Smooth muscle cell (in vitro differentiated cells): ENCODE results near the gene FXYD3. TPM values are rescaled to one million over a fixed set of nuclear protein-coding genes. Genes with fewer than 3 reads are reported as not detected.

ENCODE experiments used
- DNase-seq: peaks from one replicate; lab custom pipeline; 2025; ENCODE audit not compliant: unreplicated experiment; lab: John Stamatoyannopoulos, UW
- H2AFZ ChIP-seq: fragments of 200-600 bp; sonication (generic); 2 replicates; pipeline ENCODE4 v1.6.0; 2016; ENCODE audit warnings: antibody characterized with exemption, low read depth, mild to moderate bottlenecking
- H3F3A ChIP-seq: fragments of 200-600 bp; sonication (generic); 2 replicates; pipeline ENCODE4 v1.6.0; 2017; ENCODE audit warnings: antibody characterized with exemption, low read depth
- H3K27ac ChIP-seq: fragments of 200-600 bp; sonication (generic); 2 replicates; pipeline ENCODE4 v1.5.1; 2016; ENCODE audit warnings: low read depth, mild to moderate bottlenecking
- H3K27me3 ChIP-seq: fragments of 200-600 bp; sonication (generic); 2 replicates; pipeline ENCODE4 v1.6.1; 2016; ENCODE audit warnings: low read depth, mild to moderate bottlenecking
- H3K36me3 ChIP-seq: fragments of 200-600 bp; sonication (generic); 2 replicates; pipeline ENCODE4 v1.5.1; 2016; ENCODE audit warnings: low read depth
- H3K4me1 ChIP-seq: fragments of 200-600 bp; sonication (generic); 2 replicates; pipeline ENCODE4 v1.5.1; 2016; ENCODE audit warnings: low read depth
- H3K4me2 ChIP-seq: fragments of 200-600 bp; sonication (generic); 2 replicates; pipeline ENCODE4 v1.6.0; 2016; ENCODE audit warnings: mild to moderate bottlenecking
- H3K4me3 ChIP-seq: fragments of 200-600 bp; sonication (generic); 2 replicates; pipeline ENCODE4 v1.5.1; 2016; ENCODE audit warnings: mild to moderate bottlenecking
- H3K79me2 ChIP-seq: fragments of 200-600 bp; sonication (generic); 2 replicates; pipeline ENCODE4 v1.6.0; 2016; ENCODE audit warnings: low read depth, mild to moderate bottlenecking
- H3K9ac ChIP-seq: fragments of 200-600 bp; sonication (generic); 2 replicates; pipeline ENCODE4 v1.6.0; 2016; ENCODE audit warnings: low read depth
- H3K9me3 ChIP-seq: fragments of 200-600 bp; sonication (generic); replicated peaks from 2 replicates; pipeline ENCODE4 v1.5.1; 2016; ENCODE audit warnings: low read depth
- H4K20me1 ChIP-seq: fragments of 200-600 bp; sonication (generic); 2 replicates; pipeline ENCODE4 v1.6.0; 2016; ENCODE audit warnings: low read depth
- WGBS: methylation state at CpG from one replicate; pipeline ENCODE4 v1.1.7; 2016; ENCODE audit warnings: low lambda C conversion rate; 5-methylcytosine and 5-hydroxymethylcytosine counted together
- polyA plus RNA-seq: library from polyadenylated mRNA; unstranded; fragments of >200 nt; fragmentation: Nextera tagmentation; extraction: Ambion mirVana; gene quantifications from 2 replicates; pipeline ENCODE4 v1.2.1, GENCODE V29; 2016
- small RNA-seq: library from RNA; depleted of rRNA; stranded (forward); fragments of <200 nt; gene quantifications from one replicate; pipeline ENCODE3, GENCODE V24; 2014
- total RNA-seq: library from RNA; depleted of rRNA; stranded (reverse); fragments of >200 nt; gene quantifications from 2 replicates; pipeline ENCODE4 v1.2.3, GENCODE V29; 2014
- TF ChIP-seq, protein P1 (sequence below): fragments of 200-600 bp; sonication (generic); IDR thresholded peaks from 2 replicates; pipeline ENCODE4 v1.5.1; 2017; ENCODE audit warnings: borderline replicate concordance, mild to moderate bottlenecking, antibody characterized with exemption; ENCODE audit not compliant: insufficient read depth, poor library complexity, severe bottlenecking

Gene FXYD3
- total and polyA plus RNA-seq, 2 experiments from 2014 or later = 23.0 to 37.0 TPM

- no peak overlapping the region for H3K27ac ChIP-seq
- no peaks in the 10 kb centered on the region for H3K36me3 ChIP-seq
- H3K9ac ChIP-seq = no peak overlapping the region
- no peaks in the 10 kb centered on the region for H4K20me1 ChIP-seq
- 95% methylated on average over 3 of the region's 3 CpGs for WGBS
- H3K4me3 ChIP-seq = no peak overlapping the region
- no peaks in the 10 kb centered on the region for H3K9me3 ChIP-seq
- no peaks in the 10 kb centered on the region for H3K4me1 ChIP-seq
- H3K4me2 ChIP-seq = no peak overlapping the region
- no peaks in the 10 kb centered on the region for H3K79me2 ChIP-seq
- no peaks in the 10 kb centered on the region for H3K27me3 ChIP-seq
- TF ChIP-seq, protein P1, sequence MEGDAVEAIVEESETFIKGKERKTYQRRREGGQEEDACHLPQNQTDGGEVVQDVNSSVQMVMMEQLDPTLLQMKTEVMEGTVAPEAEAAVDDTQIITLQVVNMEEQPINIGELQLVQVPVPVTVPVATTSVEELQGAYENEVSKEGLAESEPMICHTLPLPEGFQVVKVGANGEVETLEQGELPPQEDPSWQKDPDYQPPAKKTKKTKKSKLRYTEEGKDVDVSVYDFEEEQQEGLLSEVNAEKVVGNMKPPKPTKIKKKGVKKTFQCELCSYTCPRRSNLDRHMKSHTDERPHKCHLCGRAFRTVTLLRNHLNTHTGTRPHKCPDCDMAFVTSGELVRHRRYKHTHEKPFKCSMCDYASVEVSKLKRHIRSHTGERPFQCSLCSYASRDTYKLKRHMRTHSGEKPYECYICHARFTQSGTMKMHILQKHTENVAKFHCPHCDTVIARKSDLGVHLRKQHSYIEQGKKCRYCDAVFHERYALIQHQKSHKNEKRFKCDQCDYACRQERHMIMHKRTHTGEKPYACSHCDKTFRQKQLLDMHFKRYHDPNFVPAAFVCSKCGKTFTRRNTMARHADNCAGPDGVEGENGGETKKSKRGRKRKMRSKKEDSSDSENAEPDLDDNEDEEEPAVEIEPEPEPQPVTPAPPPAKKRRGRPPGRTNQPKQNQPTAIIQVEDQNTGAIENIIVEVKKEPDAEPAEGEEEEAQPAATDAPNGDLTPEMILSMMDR = no peak
- H3F3A ChIP-seq = no peaks in the 10 kb centered on the region
- H2AFZ ChIP-seq = no peak overlapping the region
- DNase-seq = no peak
These were observed 56.1 kb downstream of the FXYD3 start for GRCh38 chr19:35171730-35172129.

Small RNA genes lying within 50 kb of the gene (small RNA-seq; reads per million reads assigned to genes)
- gene AC020907.2 = not detected

Other genes with a start within 250 kb of the FXYD3 start
- 1.2 and 3.0 TPM in 2 replicates for gene ZNF30, start 188.9 kb upstream of the FXYD3 start, total RNA-seq
- gene ZNF30, start 188.9 kb upstream of the FXYD3 start, polyA plus RNA-seq = 2.3 and 3.1 TPM in 2 replicates
- gene ZNF792, start 151.6 kb upstream of the FXYD3 start, total RNA-seq = 7.1 and 8.8 TPM in 2 replicates
- 2.8 TPM in 2 replicates for gene ZNF792, start 151.6 kb upstream of the FXYD3 start, polyA plus RNA-seq
- gene GRAMD1A, start 115.5 kb upstream of the FXYD3 start, total RNA-seq = 19.4 and 27.6 TPM in 2 replicates
- gene GRAMD1A, start 115.5 kb upstream of the FXYD3 start, polyA plus RNA-seq = 59.6 and 74.1 TPM in 2 replicates
- 0.99 and 3.3 TPM in 2 replicates for gene SCN1B, start 85.4 kb upstream of the FXYD3 start, total RNA-seq
- 2.2 and 4.6 TPM in 2 replicates for gene SCN1B, start 85.4 kb upstream of the FXYD3 start, polyA plus RNA-seq
- 1.9 and 4.1 TPM in 2 replicates for gene HPN, start 74.1 kb upstream of the FXYD3 start, total RNA-seq
- gene HPN, start 74.1 kb upstream of the FXYD3 start, polyA plus RNA-seq = 1.3 and 6.6 TPM in 2 replicates
- gene LGI4, start 19.2 kb downstream of the FXYD3 start, total RNA-seq = 0.22 TPM in 1 of 2 replicates, not detected in the other
- gene LGI4, start 19.2 kb downstream of the FXYD3 start, polyA plus RNA-seq = 0.17 and 0.24 TPM in 2 replicates
- 3.2 and 3.5 TPM in 2 replicates for gene FXYD1, start 23.0 kb downstream of the FXYD3 start, total RNA-seq
- gene FXYD1, start 23.0 kb downstream of the FXYD3 start, polyA plus RNA-seq = 2.7 and 3.0 TPM in 2 replicates
- not detected in 2 replicates for gene FXYD7, start 27.4 kb downstream of the FXYD3 start, total RNA-seq
- not detected in 2 replicates for gene FXYD7, start 27.4 kb downstream of the FXYD3 start, polyA plus RNA-seq
- 89.3 and 133 TPM in 2 replicates for gene FXYD5, start 38.9 kb downstream of the FXYD3 start, total RNA-seq
- 205 and 246 TPM in 2 replicates for gene FXYD5, start 38.9 kb downstream of the FXYD3 start, polyA plus RNA-seq
- gene FAM187B, start 112.9 kb downstream of the FXYD3 start, total RNA-seq = not detected in 2 replicates
- not detected in 2 replicates for gene FAM187B, start 112.9 kb downstream of the FXYD3 start, polyA plus RNA-seq
- 11.3 and 14.0 TPM in 2 replicates for gene LSR, start 133.2 kb downstream of the FXYD3 start, total RNA-seq
- gene LSR, start 133.2 kb downstream of the FXYD3 start, polyA plus RNA-seq = 14.2 and 85.3 TPM in 2 replicates
- 30.4 and 34.4 TPM in 2 replicates for gene USF2, start 153.1 kb downstream of the FXYD3 start, total RNA-seq
- gene USF2, start 153.1 kb downstream of the FXYD3 start, polyA plus RNA-seq = 20.0 and 22.7 TPM in 2 replicates
- gene HAMP, start 166.7 kb downstream of the FXYD3 start, total RNA-seq = not detected in 2 replicates
- gene HAMP, start 166.7 kb downstream of the FXYD3 start, polyA plus RNA-seq = not detected in 2 replicates
- not detected in 2 replicates for gene MAG, start 176.3 kb downstream of the FXYD3 start, total RNA-seq
- not detected in 2 replicates for gene MAG, start 176.3 kb downstream of the FXYD3 start, polyA plus RNA-seq
- not detected in 2 replicates for gene CD22, start 213.4 kb downstream of the FXYD3 start, total RNA-seq
- gene CD22, start 213.4 kb downstream of the FXYD3 start, polyA plus RNA-seq = not detected in 2 replicates
- not detected in 2 replicates for gene FFAR1, start 232.1 kb downstream of the FXYD3 start, total RNA-seq
- gene FFAR1, start 232.1 kb downstream of the FXYD3 start, polyA plus RNA-seq = not detected in 2 replicates
- not detected in 2 replicates for gene FFAR3, start 242.6 kb downstream of the FXYD3 start, total RNA-seq
- not detected in 2 replicates for gene FFAR3, start 242.6 kb downstream of the FXYD3 start, polyA plus RNA-seq